ENCODE data around the gene C13orf46.

Gene C13orf46

GRCh38 chr13:113924184-113924901 lies 49.5 kb downstream of the C13orf46 start:
- Histone ChIP-seq H3K4me3 (ENCODE audit: low read depth, low read length) (no peak overlapping the region), H3K9ac (ENCODE audit: low read depth, low read length) (no peak overlapping the region), H3K27ac (ENCODE audit: low read depth, low read length) (no peak overlapping the region), H3K36me3 (ENCODE audit: control insufficient read depth, insufficient read depth, low read length) (no peaks in the 10 kb centered on the region), H3K4me1 (ENCODE audit: control insufficient read depth, insufficient read depth, low read length) (no peaks in the 10 kb centered on the region), H3K27me3 (ENCODE audit: control insufficient read depth, insufficient read depth, low read length) (no peaks in the 10 kb centered on the region), H3K9me3 (ENCODE audit: control insufficient read depth, insufficient read depth, low read length) (no peaks in the 10 kb centered on the region)

DNA sequence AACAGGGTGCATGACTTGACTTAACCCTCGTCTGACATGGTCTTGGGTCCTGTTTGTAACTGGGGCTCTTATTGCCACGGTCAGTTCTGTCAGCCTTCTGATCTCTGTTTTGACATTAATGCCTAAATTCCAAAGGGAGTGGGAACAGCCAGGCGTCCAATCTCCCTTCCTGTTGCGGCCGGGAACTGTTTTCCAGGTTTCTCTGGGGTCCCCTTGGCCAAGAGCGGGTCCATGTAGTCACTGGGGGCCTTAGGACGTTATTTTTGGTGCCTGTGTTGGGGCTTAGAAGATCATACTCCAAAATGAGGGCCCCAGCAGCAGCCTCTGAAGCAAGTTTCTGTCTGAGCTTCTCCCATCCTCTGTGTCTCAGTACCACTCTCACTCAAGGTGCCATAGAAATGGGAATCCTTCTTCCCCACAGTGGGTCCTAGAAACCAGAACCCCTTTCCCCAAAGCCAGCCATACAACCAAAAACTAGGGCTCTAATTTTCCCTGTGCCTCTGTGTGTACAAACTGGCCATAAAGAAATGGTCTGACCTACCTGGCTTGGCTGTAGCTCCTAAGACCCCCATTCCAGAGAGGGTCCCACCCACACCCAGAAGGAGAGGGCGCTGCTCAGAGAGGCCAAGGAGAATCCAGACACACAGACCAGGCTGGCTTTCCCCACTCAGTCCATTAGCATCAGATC lies 50.4 kb downstream of the C13orf46 start:
- H3K27ac ChIP-seq (ENCODE audit: low read depth, low read length) = no peak overlapping the region
- no peaks in the 10 kb centered on the region for H3K36me3 ChIP-seq (ENCODE audit: control insufficient read depth, insufficient read depth, low read length)
- no peaks in the 10 kb centered on the region for H3K27me3 ChIP-seq (ENCODE audit: control insufficient read depth, insufficient read depth, low read length)
- no peak overlapping the region for H3K9ac ChIP-seq (ENCODE audit: low read depth, low read length)
- H3K4me1 ChIP-seq (ENCODE audit: control insufficient read depth, insufficient read depth, low read length) = no peaks in the 10 kb centered on the region
- no peaks in the 10 kb centered on the region for H3K9me3 ChIP-seq (ENCODE audit: control insufficient read depth, insufficient read depth, low read length)
- no peak overlapping the region for H3K4me3 ChIP-seq (ENCODE audit: low read depth, low read length)

- Histone ChIP-seq H3K27me3 (ENCODE audit: control insufficient read depth, insufficient read depth, low read length) (no peaks in the 10 kb centered on the region), H3K4me3 (ENCODE audit: low read depth, low read length) (no peak overlapping the region), H3K9me3 (ENCODE audit: control insufficient read depth, insufficient read depth, low read length) (no peaks in the 10 kb centered on the region), H3K36me3 (ENCODE audit: control insufficient read depth, insufficient read depth, low read length) (no peaks in the 10 kb centered on the region), H3K4me1 (ENCODE audit: control insufficient read depth, insufficient read depth, low read length) (no peaks in the 10 kb centered on the region), H3K27ac (ENCODE audit: low read depth, low read length) (no peak overlapping the region), H3K9ac (ENCODE audit: low read depth, low read length) (no peak overlapping the region)
These were observed 51.3 kb downstream of the C13orf46 start for GRCh38 chr13:113922412-113923118.

GRCh38 chr13:113921763-113922162 lies 52.1 kb downstream of the C13orf46 start:
- Histone ChIP-seq H3K27ac (ENCODE audit: low read depth, low read length) (no peak overlapping the region), H3K27me3 (ENCODE audit: control insufficient read depth, insufficient read depth, low read length) (no peaks in the 10 kb centered on the region), H3K9me3 (ENCODE audit: control insufficient read depth, insufficient read depth, low read length) (no peaks in the 10 kb centered on the region), H3K9ac (ENCODE audit: low read depth, low read length) (no peak overlapping the region), H3K36me3 (ENCODE audit: control insufficient read depth, insufficient read depth, low read length) (no peaks in the 10 kb centered on the region), H3K4me1 (ENCODE audit: control insufficient read depth, insufficient read depth, low read length) (no peaks in the 10 kb centered on the region), H3K4me3 (ENCODE audit: low read depth, low read length) (no peak overlapping the region)

DNA sequence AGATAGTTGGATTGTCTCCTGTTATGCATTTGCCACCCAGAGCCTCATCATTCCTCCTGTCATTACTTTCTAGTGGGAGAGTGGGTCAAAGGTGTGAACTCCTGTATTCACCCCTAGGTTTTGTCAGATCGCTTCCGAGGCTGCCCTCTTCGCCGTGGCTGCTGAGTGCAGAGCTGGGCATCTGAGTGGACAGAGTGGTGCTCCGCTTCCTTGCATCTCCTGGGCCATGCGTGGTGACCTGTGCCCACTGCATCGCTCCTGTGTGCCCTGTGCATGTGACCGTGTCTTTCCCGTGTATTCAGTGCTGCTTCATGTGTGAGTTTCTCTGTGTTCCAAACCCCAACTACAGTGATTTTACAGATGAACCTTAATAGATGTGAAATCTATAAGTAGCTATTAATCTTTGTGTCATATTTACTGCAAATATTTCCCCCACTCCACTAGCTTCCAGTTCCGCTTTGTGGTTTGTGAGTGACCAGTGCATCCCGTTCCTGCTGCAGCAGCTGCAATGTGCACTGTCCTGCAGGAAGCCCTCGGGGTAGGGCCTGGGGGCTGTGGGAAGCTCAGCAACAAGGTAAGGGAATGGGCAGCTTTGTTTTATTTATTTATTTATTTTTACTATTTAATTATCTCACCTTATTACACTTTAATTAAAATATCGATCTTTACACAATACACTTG lies 53.1 kb downstream of the C13orf46 start:
- no peaks in the 10 kb centered on the region for H3K9me3 ChIP-seq (ENCODE audit: control insufficient read depth, insufficient read depth, low read length)
- no peaks in the 10 kb centered on the region for H3K4me1 ChIP-seq (ENCODE audit: control insufficient read depth, insufficient read depth, low read length)
- no peak overlapping the region for H3K27ac ChIP-seq (ENCODE audit: low read depth, low read length)
- no peaks in the 10 kb centered on the region for H3K27me3 ChIP-seq (ENCODE audit: control insufficient read depth, insufficient read depth, low read length)
- no peak overlapping the region for H3K9ac ChIP-seq (ENCODE audit: low read depth, low read length)
- H3K36me3 ChIP-seq (ENCODE audit: control insufficient read depth, insufficient read depth, low read length) = no peaks in the 10 kb centered on the region
- H3K4me3 ChIP-seq (ENCODE audit: low read depth, low read length) = no peak overlapping the region

DNA sequence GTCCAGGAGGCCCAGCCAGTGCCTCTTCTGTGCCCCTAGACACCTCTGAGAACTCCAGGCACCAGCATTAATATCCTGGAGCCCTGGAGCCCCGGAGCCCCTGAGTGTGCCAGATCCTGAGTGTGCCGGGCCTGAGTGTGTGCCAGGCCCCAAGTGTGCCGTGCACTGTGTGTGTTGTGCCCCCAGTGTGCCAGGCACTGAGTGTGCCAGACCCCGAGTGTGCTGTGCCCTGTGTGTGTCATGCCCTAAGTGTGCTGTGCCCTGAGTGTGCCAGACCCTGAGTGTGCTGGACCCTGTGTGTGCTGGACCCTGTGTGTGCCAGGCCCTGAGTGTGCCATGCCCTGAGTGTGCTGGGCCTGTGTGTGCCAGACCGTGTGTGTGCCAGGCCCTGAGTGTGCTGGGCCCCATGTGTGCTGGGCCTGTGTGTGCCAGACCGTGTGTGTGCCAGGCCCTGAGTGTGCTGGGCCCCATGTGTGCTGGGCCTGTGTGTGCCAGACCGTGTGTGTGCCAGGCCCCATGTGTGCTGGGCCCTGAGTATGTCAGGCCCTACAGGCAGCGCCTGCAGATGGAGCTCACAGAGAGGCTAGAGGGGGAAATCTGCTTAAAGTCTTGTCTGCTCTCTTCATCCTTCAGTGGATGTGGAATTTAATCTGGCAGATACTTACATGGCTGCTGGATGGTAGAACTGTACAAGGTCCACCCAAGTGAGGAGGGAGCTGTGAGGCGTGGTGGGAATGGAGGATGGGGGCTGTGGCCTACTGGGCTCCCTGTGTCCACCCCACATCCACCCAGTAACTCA lies 53.9 kb downstream of the C13orf46 start:
- no peaks in the 10 kb centered on the region for H3K27me3 ChIP-seq (ENCODE audit: control insufficient read depth, insufficient read depth, low read length)
- no peak overlapping the region for H3K27ac ChIP-seq (ENCODE audit: low read depth, low read length)
- H3K9ac ChIP-seq (ENCODE audit: low read depth, low read length) = no peak overlapping the region
- H3K9me3 ChIP-seq (ENCODE audit: control insufficient read depth, insufficient read depth, low read length) = no peaks in the 10 kb centered on the region
- H3K4me3 ChIP-seq (ENCODE audit: low read depth, low read length) = no peak overlapping the region
- no peaks in the 10 kb centered on the region for H3K4me1 ChIP-seq (ENCODE audit: control insufficient read depth, insufficient read depth, low read length)
- no peaks in the 10 kb centered on the region for H3K36me3 ChIP-seq (ENCODE audit: control insufficient read depth, insufficient read depth, low read length)

DNA sequence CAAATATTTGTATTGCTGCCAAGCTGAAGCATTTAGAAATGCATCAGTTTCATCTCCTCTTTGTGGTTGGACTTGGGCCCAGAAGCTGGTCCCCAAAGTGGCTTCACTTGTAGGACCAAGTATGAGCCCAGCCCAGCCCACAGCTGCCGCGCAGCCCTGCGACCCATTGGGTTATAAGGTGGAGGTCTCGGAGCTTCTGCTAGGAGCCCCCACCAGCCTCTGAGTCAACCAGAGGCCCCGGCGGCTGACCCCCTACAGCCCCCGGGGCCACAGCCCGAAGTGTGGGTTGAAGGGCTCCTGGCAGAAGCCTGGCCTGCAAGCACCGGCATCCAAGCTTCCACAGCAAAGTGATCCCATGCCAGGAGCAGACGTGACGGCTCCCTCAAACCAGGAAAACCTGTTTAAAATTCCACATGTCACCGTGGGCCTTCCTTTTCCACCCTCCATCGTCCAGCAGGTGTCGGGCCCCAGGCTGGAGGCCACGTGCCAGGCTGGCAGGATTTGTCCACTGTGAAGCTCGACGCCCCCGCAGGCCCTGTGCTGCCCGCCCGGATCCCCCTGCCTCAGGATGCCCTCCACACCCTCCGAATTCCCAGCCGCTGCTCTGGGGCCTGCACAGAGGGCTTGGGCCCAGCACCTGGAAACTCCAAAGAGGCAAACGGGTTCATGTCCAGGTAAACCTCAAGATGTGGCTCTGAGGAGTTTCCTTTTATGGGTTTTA lies 54.7 kb downstream of the C13orf46 start:
- H3K9me3 ChIP-seq (ENCODE audit: control insufficient read depth, insufficient read depth, low read length) = no peaks in the 10 kb centered on the region
- H3K27me3 ChIP-seq (ENCODE audit: control insufficient read depth, insufficient read depth, low read length) = no peaks in the 10 kb centered on the region
- H3K36me3 ChIP-seq (ENCODE audit: control insufficient read depth, insufficient read depth, low read length) = no peaks in the 10 kb centered on the region
- no peak overlapping the region for H3K9ac ChIP-seq (ENCODE audit: low read depth, low read length)
- H3K4me1 ChIP-seq (ENCODE audit: control insufficient read depth, insufficient read depth, low read length) = no peaks in the 10 kb centered on the region
- no peak overlapping the region for H3K27ac ChIP-seq (ENCODE audit: low read depth, low read length)
- no peak overlapping the region for H3K4me3 ChIP-seq (ENCODE audit: low read depth, low read length)

DNA sequence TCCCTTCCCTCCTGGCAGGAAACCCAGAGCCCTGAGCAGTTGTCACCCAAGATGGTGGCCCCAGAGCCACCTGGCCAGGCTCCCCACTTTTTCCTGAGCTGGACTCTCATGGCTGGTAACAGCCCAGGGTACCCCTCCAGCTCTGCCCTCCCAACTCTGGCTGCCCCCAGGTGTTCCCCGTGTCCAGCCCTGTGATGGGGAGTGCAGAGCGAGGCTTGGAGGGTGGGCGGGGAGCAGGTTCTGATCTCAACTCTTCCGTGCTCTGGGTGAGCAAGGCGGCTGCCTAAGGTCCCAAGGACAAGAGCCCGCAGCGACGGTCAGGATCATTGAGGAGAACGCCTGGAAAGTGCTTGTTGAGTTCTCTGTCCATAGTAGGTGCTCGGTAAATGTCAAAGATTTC lies 55.3 kb downstream of the C13orf46 start:
- no peak overlapping the region for H3K9ac ChIP-seq (ENCODE audit: low read depth, low read length)
- no peaks in the 10 kb centered on the region for H3K9me3 ChIP-seq (ENCODE audit: control insufficient read depth, insufficient read depth, low read length)
- no peak overlapping the region for H3K27ac ChIP-seq (ENCODE audit: low read depth, low read length)
- no peaks in the 10 kb centered on the region for H3K36me3 ChIP-seq (ENCODE audit: control insufficient read depth, insufficient read depth, low read length)
- H3K27me3 ChIP-seq (ENCODE audit: control insufficient read depth, insufficient read depth, low read length) = no peaks in the 10 kb centered on the region
- H3K4me3 ChIP-seq (ENCODE audit: low read depth, low read length) = no peak overlapping the region
- H3K4me1 ChIP-seq (ENCODE audit: control insufficient read depth, insufficient read depth, low read length) = no peaks in the 10 kb centered on the region

DNA sequence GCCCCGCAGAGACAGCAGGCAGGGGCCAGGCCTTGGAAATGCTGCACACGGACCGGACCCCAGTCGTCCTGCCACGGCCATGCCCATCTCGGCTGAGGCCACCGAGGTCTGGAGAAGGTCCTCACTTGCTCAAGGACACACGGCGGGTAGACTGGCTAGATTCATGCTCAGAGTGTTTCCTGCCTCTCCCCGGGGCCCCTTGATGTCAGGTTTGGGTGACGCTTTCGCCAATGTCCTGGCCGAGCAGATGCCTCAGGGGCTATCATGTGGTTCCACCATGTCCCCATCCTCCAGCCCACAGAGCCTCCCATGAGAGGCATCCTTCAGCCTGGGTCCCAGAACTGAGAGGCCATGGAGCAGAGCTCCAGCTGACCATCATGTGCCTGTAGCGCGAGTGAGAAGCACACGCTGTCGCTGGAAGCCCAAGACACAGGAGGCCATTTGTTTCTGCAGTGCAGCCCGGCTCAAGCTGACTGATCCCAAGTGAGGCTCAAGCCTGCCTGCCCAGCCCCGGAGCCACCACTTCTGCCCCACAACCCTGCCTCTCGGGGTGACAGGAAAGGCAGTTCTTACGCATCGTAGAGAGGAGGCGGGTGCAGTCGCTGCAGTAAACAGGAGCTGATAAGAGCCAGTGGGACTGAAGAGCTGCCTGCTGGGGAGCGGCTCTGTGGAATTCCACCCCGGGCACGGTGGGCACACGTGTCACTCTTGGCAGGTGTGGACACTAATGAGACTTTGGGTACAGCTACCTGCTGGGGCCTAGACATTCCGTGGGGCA lies 56.1 kb downstream of the C13orf46 start:
- H3K27me3 ChIP-seq (ENCODE audit: control insufficient read depth, insufficient read depth, low read length) = no peaks in the 10 kb centered on the region
- no peaks in the 10 kb centered on the region for H3K4me1 ChIP-seq (ENCODE audit: control insufficient read depth, insufficient read depth, low read length)
- H3K4me3 ChIP-seq (ENCODE audit: low read depth, low read length) = no peak overlapping the region
- H3K36me3 ChIP-seq (ENCODE audit: control insufficient read depth, insufficient read depth, low read length) = no peaks in the 10 kb centered on the region
- no peaks in the 10 kb centered on the region for H3K9me3 ChIP-seq (ENCODE audit: control insufficient read depth, insufficient read depth, low read length)
- H3K27ac ChIP-seq (ENCODE audit: low read depth, low read length) = no peak overlapping the region
- no peak overlapping the region for H3K9ac ChIP-seq (ENCODE audit: low read depth, low read length)

Measured in HUES48 (cell line).